Measurements from ENCODE around the gene GJC3.
"Not testable (repeated sequence)": the region's sequence is repeated elsewhere in the genome, so short reads cannot be mapped to it uniquely, and the experiment has no call there.

The GJC3 gene

GRCh38 chr7:99928188-99928587 is 1.2 kb downstream of the GJC3 start:
- DNase-seq = no peak

DNA sequence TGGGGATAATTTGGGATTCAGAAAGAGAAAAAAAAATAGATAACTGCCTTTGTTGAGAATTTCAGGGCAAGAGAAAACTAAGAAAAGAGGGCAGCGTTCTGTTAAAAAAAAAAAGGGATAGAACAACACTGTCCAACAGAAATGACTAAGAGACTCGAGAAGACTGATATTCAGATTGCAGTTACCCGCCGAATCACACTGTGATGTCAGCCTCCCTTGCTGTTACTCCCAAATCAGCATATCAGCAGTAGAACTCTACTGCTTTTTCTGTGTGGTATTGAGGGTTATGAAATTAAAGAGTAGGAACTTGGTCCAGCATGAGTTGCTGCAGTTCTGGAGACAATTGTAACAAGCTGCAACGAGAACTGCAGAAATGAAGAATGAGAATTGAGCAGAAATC is 1.9 kb downstream of the GJC3 start:
- no peak for DNase-seq

- DNase-seq = no peak
Measured at GRCh38 chr7:99926321-99926720, 3.1 kb downstream of the GJC3 start.

DNA sequence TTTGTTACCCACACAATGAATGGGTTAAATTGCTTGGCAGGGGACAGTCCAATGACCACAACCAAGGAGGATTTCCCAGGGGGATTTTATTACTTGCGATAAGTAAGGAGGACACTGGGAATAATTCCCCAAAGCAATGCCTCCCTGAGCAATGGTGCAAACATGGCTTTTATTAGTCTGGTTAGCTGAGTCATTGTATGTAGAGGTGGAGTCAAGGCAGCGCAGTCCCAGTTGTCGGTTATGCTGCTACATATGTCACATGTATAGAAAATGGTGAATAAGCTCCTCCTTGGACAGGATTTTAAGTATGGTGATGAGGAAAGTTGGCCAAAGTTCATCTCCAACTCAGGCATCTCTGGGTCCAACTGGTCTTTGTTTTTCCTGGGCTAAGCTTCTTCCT is 6.2 kb downstream of the GJC3 start:
- DNase-seq = no peak

DNA sequence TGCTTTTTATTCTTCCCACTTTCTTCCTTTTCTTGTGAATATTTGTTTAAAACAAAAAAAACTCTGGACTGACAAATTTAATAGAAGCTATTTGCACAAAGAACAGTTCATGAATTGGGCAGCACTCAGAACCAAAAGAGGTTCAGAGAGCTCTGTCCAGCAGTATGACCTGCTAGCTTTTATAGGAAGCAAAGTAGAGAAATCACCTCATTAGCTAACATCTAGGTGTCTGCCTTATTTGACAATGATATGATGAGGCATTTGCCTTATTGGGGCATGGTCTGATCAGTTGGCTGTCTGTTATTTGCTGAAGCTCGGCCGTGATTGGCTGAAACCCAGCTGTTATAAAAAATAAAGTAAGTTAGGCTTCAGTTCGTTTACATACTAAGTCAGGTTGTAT is 9.3 kb downstream of the GJC3 start:
- no peak for DNase-seq

DNA sequence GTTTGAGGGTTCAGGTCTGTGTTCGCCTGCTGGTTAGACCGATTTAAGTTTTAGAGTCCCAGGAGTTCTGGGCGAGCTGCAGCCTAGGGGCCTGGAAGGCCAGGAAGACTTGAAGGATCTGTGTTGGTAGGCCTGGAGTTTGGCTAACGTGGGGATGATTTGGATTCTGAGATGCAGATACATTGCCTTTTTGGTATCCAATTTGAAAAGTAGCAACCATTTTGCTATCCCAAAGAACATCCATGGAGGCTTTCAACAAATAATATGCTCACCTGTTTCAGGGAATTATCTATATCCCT is 9.7 kb downstream of the GJC3 start:
- DNase-seq = peak in 1 of 2 experiments; percentile 44

DNA sequence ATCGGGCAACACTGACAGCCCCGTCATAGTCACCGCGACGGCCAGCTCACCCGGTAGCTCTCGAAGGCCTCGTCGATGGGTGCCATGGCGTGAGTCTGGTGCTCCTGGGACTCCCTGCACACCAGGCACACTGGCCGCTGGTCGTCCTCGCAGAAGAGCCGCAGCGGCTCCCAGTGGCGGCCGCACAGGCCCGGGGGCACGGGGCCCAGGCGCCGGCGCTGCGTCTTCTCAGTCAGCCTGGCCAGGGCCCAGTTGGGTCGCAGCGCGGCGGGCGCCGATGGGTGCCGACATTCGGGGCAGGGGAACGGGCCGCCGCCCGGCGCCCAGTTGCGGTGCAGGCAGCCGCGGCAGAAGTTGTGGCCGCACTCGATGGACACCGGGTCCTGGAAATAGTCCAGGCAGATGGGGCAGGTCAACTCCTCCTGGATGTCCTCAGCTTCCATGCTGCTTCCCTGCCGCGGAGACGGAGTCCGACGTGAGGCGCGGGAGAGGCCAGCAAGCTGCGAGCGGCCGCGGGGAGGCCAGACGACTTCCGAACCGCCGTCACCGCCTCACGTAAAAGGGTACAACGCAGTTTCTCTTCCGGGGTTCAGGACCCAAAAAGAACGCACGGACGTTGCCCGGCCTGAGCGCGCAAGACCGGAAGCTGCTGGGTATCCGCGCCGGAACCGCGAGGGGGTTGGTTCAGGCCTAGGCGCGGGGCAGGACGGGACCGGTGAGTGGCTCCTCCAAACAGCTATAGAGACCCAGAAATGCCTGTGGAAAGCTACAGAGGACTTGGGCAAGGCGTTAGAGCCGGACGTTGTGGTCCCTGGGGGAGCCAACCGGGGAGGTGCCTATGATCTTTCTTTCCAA is 10.2 kb downstream of the GJC3 start, which contains the start of gene TRIM4:
Gene TRIM4, minus strand, starts transcription at position 572 of the 855 bp plus-strand sequence. Its CDS starts 129 bp downstream, at position 443.
- peak; percentile 89 to 95 for DNase-seq

- no peak for DNase-seq
Measured at GRCh38 chr7:99910976-99911375, 18.4 kb downstream of the GJC3 start.

GRCh38 chr7:99901581-99901980 is 27.8 kb downstream of the GJC3 start:
- DNase-seq = no peak

GRCh38 chr7:99899830-99900519 is 29.4 kb downstream of the GJC3 start:
- no peak for DNase-seq

- no peak for DNase-seq
Measured at GRCh38 chr7:99898836-99899235, 30.6 kb downstream of the GJC3 start.

- no peak for DNase-seq
Measured at GRCh38 chr7:99898023-99898357, 31.4 kb downstream of the GJC3 start.

DNA sequence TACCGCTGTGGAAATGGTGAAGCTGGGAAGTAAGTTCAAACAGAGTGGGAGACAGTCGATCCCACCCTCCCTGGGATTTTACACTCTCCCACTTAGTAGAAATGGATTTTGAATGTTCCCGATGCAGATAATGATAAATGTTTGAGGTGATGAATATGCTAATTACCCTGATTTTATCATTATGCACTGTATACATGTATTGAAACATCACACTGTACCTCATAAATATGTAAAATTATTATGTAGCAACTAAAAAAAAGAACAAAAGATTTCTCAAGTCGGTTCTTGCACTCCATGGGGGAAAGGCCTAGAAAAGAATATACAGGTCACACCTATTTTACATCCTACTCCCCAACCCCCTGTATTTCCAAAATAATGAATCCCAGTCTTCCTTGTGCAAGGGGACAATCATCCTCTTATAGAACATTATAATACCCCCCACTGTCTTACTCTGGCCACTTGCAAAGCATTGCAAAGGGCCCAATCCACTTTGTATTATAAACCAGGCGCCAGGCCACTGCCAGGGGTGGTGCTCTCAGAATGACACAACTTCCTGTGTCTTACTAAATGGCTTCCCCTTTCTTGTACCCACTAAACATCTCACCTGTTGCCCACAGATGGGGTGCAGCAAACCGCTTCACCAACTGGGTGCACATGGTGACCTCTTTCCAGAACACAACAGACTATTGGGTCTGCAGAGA is 31.9 kb downstream of the GJC3 start:
- no peak for DNase-seq

DNA sequence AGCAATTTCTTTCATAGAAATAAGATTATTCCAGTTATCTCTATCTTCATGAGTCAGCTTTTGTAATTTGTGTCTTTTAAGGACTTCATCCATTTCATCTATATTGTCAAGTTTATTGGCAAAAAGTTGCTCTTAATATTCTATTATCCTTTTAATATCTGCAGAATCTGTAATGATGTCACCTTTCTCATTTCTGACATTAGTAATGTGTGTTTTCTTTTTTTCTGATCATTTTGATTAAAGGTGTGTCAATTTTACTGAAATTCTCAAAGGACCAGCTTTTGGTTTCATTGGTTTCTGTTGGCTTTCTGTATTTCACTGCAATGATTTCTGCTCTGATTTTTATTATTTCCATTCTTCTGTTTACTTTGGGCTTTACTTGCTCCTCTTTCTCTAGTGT is 34.7 kb downstream of the GJC3 start:
- DNase-seq = no peak

DNA sequence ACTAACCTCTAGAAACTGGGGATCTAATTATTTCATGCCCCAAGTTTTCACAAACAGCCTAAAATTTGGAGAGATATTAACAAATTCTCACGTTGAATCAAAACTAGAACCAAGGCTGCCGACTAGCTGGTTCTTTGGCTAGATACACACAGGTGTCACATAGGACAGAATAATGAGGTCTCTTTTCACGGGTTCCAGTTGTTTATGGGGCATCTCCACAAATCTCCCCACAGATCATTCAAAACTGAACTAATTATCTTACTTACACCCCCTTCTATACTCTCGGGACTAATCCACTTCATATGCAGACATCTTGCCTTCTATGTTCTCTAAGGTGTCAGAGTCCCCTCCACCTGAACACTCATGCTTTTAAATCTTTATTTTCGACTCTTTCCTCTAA is 36.1 kb downstream of the GJC3 start:
- DNase-seq = no peak

DNA sequence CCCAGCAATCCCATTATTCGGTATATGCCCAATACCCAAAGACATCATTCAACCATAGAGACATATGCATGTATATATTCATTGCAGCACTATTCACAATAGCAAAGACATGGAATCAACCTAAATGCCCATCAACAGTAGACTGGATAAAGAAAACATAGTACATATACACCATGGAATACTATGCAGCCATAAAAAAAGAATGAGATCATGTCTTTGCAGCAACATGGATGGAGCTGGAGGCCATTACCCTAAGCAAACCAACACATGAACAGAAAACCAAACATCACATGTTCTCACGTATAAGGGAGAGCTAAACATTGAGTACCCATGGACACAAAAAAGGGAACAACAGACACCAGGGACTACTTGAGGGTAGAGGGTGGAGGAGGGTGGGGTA is 39.1 kb downstream of the GJC3 start:
- DNase-seq = not testable (repeated sequence)

DNA sequence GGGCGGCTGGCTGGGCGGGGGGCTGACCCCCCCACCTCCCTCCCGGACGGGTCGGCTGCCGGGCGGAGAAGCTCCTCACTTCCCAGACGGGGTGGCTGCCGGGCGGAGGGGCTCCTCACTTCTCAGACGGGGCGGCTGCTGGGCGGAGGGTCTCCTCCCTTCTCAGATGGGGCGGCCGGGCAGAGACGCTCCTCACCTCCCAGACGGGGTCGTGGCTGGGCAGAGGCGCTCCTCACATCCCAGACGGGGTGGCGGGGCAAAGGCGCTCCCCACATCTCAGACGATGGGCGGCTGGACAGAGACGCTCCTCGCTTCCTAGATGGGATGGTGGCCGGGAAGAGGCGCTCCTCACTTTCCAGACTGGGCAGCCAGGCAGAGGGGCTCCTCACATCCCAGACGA is 41.1 kb downstream of the GJC3 start:
- DNase-seq = not testable (repeated sequence)

DNA sequence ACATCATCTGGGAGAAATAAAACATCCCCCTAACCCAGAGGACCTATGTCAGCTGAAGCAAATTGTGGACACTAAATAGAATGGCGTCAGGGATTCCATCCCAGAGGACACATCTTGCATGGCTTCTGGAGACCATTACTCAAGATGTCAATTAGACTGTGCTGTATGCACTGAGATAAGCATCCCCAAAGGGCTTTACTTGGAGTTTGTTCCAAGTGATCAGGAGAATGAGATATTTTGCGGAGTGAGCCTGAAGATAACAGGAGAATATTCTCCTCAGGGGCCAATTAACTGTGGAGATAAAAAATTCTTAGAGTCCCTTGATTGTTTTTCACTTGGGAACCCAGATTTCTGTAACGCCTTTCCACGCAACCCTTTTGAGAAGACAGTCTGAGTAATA is 48.0 kb downstream of the GJC3 start:
- no peak for DNase-seq

- no peak for DNase-seq
Measured at GRCh38 chr7:99876933-99877332, 52.5 kb downstream of the GJC3 start, which contains the start of gene OR2AE1. Gene OR2AE1 (minus strand): TSS chr7:99877033. CDS start chr7:99877033, 0 bp downstream.

DNA sequence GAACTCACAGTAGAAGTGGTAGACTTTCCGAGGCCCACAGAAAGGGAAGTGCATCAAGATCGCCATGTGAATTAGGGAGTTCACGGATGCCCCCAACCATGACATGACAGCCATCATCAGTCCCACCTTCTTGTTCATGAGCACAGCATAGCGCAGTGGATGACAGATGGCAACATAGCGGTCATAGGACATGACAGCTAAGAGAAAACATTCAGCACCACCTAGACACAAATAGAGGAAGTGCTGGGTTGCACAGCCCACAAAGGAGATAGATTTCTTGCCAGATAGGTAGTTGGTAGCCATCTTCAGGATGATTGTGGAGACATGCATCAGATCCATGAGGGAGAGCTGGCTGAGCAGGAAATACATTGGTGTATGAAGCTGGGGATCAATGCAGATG is 52.9 kb downstream of the GJC3 start:
- DNase-seq = no peak

Data from NCI-H2081 (cell line).